Measurements from ENCODE around the gene CST4. TPM values are rescaled to one million over a fixed set of nuclear protein-coding genes. Genes with fewer than 3 reads are reported as not detected.
"Not testable (repeated sequence)": the region's sequence is repeated elsewhere in the genome, so short reads cannot be mapped to it uniquely, and the experiment has no call there.

CST4 gene
- total RNA-seq, 6 donors from 2014 or later = not detected

DNA sequence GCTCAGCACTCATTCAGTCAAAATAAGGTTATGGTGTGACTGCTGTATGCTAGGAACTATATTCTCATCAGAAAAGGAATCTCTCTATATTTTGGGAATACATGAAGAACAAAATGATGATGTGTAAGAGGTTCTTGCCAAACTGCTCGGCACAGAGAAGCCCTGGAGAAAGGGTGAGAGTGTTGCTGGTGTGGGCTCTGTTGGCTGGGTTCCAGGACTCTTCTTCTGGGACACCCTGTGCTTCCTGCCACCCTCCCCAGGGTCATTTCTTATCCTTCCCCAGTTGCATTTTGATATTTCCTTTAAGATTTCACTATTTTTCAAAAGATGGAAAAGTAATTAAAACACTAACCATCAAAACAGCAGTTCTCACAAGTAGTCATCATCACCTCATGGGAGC, 33.1 kb upstream of the CST4 start:
- no peak for ATAC-seq (ENCODE audit: low FRiP score in 2 of 2)
- no peak overlapping the region for H3K4me3 ChIP-seq
- no peak for TF ChIP-seq POLR2AphosphoS5 (IDR thresholded peaks at IDR 0.05)
- TF ChIP-seq, protein P1, sequence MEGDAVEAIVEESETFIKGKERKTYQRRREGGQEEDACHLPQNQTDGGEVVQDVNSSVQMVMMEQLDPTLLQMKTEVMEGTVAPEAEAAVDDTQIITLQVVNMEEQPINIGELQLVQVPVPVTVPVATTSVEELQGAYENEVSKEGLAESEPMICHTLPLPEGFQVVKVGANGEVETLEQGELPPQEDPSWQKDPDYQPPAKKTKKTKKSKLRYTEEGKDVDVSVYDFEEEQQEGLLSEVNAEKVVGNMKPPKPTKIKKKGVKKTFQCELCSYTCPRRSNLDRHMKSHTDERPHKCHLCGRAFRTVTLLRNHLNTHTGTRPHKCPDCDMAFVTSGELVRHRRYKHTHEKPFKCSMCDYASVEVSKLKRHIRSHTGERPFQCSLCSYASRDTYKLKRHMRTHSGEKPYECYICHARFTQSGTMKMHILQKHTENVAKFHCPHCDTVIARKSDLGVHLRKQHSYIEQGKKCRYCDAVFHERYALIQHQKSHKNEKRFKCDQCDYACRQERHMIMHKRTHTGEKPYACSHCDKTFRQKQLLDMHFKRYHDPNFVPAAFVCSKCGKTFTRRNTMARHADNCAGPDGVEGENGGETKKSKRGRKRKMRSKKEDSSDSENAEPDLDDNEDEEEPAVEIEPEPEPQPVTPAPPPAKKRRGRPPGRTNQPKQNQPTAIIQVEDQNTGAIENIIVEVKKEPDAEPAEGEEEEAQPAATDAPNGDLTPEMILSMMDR (IDR thresholded peaks at IDR 0.05) = no peak
- no peak for TF ChIP-seq POLR2A (IDR thresholded peaks at IDR 0.05)
- TF ChIP-seq EP300 (IDR thresholded peaks at IDR 0.05) = no peak
- no peak for DNase-seq
- H3K9me3 ChIP-seq = no peaks in the 10 kb centered on the region
- WGBS, 2 donors = 33 to 34% methylated on average over 1 of the region's 1 CpG
- no peak overlapping the region for H3K27ac ChIP-seq
- no peaks in the 10 kb centered on the region for H3K36me3 ChIP-seq
- H3K27me3 ChIP-seq = no peaks in the 10 kb centered on the region
- no peaks in the 10 kb centered on the region for H3K4me1 ChIP-seq

DNA sequence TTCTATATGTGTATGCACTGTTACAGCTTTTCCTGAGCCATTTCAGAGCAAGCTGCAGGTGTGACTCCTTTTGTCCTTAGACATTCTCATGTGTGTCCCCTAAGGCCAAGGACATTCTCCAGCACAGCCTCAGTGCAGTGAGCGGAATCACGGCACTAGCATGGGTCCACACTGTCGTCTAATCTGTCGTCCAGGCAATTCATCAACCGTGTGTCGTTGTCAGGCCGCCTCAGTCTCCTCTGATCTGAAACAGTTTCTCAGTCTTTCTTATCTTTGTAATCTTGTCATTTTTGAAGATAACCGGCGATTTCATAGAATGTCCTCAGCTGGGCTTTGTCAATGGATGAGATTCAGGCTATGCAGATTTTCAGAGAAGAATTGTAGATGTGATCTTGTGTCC, 30.5 kb upstream of the CST4 start:
- not testable (repeated sequence) for DNase-seq; H3K27me3 ChIP-seq; H3K27ac ChIP-seq; H3K9me3 ChIP-seq; H3K4me1 ChIP-seq; H3K4me3 ChIP-seq; ATAC-seq (ENCODE audit: low FRiP score in 2 of 2); H3K36me3 ChIP-seq
- WGBS, 2 donors = 64 to 65% methylated on average over 9 of the region's 9 CpGs

DNA sequence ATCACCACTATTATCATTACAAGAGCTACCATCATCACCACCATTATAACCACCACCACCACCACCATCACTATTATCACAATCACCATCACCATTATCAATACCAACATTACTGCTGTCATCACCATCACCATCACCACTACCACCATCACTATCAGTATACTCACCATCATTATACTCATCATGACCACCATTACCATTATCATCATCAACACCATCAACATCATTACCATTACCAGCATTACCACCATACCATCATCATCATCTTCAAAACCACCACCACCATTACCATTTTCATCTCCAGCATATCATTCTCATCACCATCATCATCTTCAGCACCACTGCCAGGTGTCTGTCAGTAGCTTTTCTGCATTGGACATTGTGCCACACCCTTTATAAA, 22.9 kb upstream of the CST4 start:
- ATAC-seq (ENCODE audit: low FRiP score in 2 of 2); H3K4me3 ChIP-seq; H3K4me1 ChIP-seq; H3K27me3 ChIP-seq; H3K36me3 ChIP-seq; H3K27ac ChIP-seq; H3K9me3 ChIP-seq; DNase-seq: not testable (repeated sequence)

- ATAC-seq (ENCODE audit: low FRiP score in 2 of 2) = peak in 1 of 2 donors; percentile 35
- no peak for DNase-seq
- WGBS, 2 donors = 89 to 93% methylated on average over 4 of the region's 4 CpGs
- Histone ChIP-seq H3K27ac (no peak overlapping the region), H3K9me3 (no peaks in the 10 kb centered on the region), H3K4me3 (no peak overlapping the region), H3K27me3 (no peaks in the 10 kb centered on the region), H3K4me1 (no peaks in the 10 kb centered on the region), H3K36me3 (no peaks in the 10 kb centered on the region)
- TF ChIP-seq POLR2AphosphoS5 (IDR thresholded peaks at IDR 0.05) (no peak), POLR2A (IDR thresholded peaks at IDR 0.05) (no peak), EP300 (IDR thresholded peaks at IDR 0.05) (no peak)
- TF ChIP-seq, protein P1 (IDR thresholded peaks at IDR 0.05) = no peak
These were observed 21.9 kb upstream of the CST4 start for GRCh38 chr20:23710771-23711170.

DNA sequence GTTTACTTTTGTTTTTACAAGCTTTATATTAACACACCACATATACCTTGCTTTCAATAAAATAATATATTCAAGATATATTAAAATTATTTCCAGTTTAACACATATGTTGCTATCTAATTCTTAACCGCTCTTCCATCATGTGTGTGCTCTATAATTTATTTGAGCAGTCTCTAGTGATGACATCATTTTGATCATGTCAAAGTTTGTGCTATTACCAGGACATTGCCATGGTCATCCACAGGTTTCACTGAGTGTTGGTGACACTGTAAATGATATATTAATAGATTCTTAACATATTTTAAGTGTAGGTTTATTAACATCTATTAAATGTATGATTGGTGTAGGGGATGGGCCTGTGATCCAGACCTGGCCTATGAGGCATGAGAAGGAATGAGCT, 17.1 kb upstream of the CST4 start:
- H3K36me3 ChIP-seq = no peaks in the 10 kb centered on the region
- no peak for ATAC-seq (ENCODE audit: low FRiP score in 2 of 2)
- no peaks in the 10 kb centered on the region for H3K9me3 ChIP-seq
- H3K27ac ChIP-seq = no peak overlapping the region
- H3K4me3 ChIP-seq = no peak overlapping the region
- 95 to 96% methylated on average over 1 of the region's 1 CpG for WGBS, 2 donors
- H3K4me1 ChIP-seq = no peaks in the 10 kb centered on the region
- no peak for TF ChIP-seq POLR2AphosphoS5 (IDR thresholded peaks at IDR 0.05)
- no peak for TF ChIP-seq POLR2A (IDR thresholded peaks at IDR 0.05)
- TF ChIP-seq, protein P1 (IDR thresholded peaks at IDR 0.05) = no peak
- no peaks in the 10 kb centered on the region for H3K27me3 ChIP-seq
- no peak for DNase-seq

DNA sequence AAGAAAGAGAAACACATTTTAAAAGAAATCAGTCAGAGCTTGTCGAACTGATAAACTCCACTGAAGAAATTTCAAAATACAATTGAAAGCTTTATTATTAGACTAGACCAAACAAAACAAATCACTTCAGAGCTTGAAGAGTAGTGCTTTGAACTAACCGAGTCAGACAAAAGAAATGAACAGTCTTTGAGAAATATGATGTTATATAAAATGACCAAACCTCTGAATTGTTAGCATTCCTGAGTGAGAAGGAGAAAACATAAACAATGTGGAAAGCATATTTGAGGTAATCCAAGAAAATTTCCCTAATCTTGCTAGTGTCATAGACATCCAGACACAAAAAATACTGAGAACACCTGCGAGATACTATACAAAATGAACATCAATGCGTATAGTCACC, 13.2 kb upstream of the CST4 start:
- whole genome bisulfite sequencing, 2 donors = 81 to 85% methylated on average over 4 of the region's 4 CpGs
- no peak overlapping the region for H3K27ac ChIP-seq
- no peak overlapping the region for H3K4me3 ChIP-seq
- H3K27me3 ChIP-seq = no peaks in the 10 kb centered on the region
- ATAC-seq (ENCODE audit: low FRiP score in 2 of 2) (no peak), DNase-seq (no peak)
- H3K9me3 ChIP-seq = no peaks in the 10 kb centered on the region
- H3K36me3 ChIP-seq = no peaks in the 10 kb centered on the region
- H3K4me1 ChIP-seq = no peaks in the 10 kb centered on the region
- TF ChIP-seq POLR2AphosphoS5 (IDR thresholded peaks at IDR 0.05) (no peak), EP300 (IDR thresholded peaks at IDR 0.05) (no peak), POLR2A (IDR thresholded peaks at IDR 0.05) (no peak)
- TF ChIP-seq, protein P1 (IDR thresholded peaks at IDR 0.05) = no peak

All from upper lobe of left lung (tissue), 6 donors.